Muscle of back (tissue), 11 donors: ENCODE data around the gene MRPL51. TPM values are rescaled to one million over a fixed set of nuclear protein-coding genes. Genes with fewer than 3 reads are reported as not detected.

Experiments
- DNase-seq, 3 donors: peaks; one replicate each; pipeline versions ENCODE4 v3.0.0 to v3.0.0-alpha.2; 2013
- polyA plus RNA-seq, 10 donors: library from polyadenylated mRNA; unstranded; fragments of 120-200 nt; gene quantifications; one replicate each; pipeline ENCODE4 v1.2.1, GENCODE V29; 2013; ENCODE audit not compliant: insufficient read length in 10 of 10

The MRPL51 gene
- polyA plus RNA-seq, 10 donors = 117 to 156 (median 137) TPM

DNA sequence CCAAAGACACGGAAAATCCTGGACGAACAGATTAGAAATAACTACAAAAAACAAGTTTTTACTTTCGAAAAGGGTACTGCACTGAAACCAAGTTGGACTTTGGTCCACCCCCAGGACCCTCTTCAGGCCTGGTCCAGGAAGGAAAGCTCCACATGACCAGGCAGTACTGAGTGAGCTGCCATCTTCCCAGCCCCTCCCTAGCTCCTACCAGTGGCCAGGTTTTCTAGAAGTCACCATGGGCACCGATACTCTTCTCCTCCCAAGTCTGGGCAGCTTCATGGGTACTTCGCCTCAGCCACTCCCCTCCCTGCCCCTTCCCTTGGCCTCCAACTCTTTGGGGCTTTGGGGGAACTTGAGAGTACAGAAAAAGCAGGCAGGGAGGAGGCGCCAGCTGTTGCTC lies 29.2 kb downstream of the MRPL51 start:
- DNase-seq = no peak

DNA sequence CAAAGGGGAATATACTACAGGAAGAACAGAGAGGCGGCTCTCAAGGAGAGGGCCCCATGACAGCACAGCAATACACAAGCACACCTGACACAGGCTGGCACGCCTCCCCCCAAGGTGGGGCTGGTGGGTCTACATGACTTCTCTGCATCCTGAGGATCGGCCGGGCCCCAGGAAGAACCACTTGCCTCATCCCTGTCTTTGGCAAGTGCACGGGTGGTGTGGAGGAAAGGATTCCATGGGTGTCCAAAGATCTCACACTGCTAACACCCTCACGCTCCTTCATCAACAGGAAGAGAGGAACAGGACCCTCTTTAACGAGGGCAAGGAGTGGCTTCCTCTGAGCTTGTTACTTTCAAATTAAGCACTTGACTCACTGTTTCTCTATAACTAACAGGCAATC lies 29.8 kb downstream of the MRPL51 start:
- no peak for DNase-seq

DNA sequence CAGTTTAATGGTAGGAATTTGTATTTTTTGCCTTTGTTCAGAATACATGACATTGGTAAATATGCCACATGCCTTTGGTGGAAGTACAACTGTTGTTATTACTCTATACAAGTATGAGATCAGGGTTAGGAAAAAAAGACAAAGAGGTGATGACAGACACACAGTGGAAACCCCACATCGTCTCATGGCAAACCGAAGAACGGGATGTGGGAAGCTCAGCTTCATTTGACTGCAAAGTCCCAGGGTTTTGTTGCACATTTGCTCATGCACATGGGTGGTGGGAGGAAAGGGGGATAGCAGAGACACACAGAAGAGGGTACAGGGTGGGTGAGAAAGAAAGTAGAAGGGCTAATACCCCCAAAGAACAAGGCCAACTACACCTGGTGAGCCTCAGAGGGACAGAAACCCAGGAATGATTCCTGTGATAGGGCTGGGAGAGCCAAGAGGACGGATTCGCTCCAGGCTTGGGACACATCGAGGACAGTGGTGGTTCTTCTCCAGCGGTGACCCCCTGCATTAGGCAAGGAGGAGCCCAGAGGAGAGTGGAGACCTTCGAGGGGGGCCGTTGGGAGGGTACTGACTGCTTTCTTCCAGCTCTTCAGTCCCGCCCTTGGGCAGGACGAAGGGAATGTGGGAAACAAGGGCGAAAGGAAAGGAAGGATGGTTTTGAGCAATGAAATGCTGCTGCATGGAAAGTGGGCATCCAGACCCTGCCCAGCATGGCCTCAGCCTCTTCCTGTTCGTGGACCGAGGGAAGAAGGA lies 30.6 kb downstream of the MRPL51 start:
- no peak for DNase-seq

DNA sequence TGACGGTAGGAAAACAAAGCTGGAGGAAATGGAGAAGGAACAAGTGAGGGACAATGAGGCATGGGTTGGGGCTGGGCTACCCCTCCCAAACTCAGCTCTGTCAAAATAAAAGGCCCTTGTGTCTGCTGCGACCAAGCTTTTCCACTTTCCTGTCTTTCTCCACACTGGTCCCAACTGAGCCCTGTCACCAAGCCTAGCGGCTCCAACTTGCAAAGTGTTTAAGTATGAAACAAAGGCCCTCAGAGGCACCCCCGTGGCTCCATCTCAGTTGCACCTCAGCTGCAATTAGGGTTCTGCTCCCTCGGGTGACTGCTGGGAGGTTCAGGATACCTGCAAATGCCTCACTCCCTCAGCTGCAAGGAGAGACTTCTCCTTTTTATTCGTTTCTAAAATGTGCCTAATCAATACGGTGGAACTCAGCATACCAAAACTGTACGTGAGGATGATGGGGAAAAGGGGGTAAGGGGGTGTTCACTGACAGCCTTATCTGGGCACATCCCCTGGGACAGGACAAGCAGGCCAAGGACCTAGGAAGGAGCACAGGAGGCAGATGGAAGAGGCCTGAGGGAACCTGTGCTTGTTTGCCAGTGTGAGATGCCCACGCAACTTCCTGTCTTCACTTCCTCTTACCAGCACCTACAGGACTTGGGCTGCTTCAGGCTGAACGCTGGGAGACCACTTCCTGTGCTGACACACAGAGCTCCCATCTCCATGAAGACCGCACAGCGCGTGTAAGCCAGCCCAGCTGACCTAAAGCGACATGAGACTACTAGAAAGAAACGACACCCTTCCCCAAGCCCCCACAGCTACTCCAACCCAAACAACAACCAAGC lies 31.4 kb downstream of the MRPL51 start:
- DNase-seq = peak in 2 of 3 donors; percentile 34 to 52

DNA sequence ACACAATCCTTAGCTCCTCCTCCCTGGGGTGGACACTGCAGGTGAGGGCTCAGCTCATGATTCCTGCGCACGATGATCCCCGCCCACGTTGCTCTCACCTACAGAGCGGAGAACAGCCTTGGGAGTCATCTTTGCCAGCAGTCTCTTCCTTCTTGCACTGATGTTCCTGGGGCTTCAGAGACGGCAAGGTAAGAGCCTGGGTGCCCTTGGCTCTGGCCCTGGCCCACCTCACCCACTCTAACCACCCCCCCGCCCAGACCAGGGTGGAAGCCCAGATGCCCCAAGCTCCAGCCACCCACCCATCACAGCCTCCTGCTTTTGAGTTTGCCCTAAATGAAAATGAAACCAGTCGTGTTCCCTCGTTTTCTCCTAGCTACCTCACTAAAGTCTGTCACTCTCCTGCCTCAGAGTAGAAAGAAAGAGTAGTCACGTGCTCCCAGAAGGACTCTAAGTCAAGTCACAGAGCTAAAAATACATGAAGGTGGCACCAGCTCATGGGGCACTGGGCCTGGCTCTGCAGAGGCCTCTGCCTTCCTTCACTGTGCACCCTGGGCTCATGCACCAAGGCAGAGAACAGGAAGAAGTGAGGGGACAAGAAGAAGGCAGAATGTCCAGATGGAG lies 32.2 kb downstream of the MRPL51 start:
- no peak for DNase-seq

DNA sequence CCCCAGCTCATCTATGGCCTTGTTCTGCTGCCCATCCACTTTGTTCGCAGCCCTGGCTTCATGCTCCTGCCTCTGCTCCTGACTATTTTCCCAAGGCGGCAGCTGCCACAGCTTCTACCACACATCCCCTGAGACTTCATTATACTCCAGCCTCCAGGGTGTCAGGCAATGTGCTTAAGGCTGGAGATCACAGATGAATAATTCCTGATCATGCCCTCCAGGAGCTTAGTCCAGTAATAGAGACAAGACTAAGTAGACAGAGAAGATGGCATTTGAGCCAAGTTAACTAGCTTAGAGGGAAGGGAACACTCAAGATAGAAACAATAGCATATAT lies 34.1 kb downstream of the MRPL51 start:
- DNase-seq = no peak

DNA sequence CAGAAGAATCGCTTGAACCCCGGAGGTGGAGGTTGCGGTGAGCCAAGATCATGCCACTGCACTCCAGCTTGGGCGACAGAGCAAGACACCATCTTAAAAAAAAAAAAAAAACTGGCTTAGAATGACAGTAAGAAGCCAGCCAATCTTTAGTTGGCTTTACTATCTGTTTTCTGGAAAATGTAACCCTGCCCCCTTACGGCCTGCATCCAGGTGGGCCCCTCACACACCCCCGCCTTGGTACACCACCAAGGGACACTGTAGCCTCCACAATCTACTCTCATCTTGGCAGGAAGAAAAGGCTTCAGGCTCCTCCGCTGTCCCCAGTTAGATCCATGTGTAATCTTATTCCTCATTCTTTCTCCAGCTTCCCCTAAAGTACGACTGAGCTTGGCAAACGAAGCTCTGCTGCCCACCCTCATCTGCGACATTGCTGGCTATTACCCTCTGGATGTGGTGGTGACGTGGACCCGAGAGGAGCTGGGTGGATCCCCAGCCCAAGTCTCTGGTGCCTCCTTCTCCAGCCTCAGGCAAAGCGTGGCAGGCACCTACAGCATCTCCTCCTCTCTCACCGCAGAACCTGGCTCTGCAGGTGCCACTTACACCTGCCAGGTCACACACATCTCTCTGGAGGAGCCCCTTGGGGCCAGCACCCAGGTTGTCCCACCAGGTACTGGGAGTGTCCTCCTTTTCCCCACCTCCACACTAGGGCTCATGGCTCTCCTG lies 34.6 kb downstream of the MRPL51 start:
- no peak for DNase-seq

DNA sequence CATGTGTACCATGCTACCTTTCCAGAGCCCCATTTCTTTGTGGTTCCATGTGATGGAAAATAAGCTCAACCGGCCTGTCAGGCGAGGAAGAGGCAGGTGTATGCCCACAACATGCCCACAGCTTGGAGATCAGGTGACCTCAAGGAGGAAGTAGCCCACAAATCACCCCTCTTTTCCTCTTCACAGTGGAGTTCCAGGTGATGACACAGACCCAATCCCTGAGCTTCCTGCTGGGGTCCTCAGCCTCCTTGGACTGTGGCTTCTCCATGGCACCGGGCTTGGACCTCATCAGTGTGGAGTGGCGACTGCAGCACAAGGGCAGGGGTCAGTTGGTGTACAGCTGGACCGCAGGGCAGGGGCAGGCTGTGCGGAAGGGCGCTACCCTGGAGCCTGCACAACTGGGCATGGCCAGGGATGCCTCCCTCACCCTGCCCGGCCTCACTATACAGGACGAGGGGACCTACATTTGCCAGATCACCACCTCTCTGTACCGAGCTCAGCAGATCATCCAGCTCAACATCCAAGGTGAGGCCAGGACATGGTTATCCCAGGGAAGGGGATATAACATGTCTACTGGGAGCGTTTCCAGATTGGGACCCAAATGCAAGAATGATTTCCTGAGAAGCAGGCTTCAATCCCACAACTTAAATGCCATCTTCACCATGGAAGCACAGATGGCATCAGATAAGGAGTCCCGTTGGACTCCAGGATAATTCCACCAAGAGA lies 35.7 kb downstream of the MRPL51 start:
- DNase-seq = no peak

DNA sequence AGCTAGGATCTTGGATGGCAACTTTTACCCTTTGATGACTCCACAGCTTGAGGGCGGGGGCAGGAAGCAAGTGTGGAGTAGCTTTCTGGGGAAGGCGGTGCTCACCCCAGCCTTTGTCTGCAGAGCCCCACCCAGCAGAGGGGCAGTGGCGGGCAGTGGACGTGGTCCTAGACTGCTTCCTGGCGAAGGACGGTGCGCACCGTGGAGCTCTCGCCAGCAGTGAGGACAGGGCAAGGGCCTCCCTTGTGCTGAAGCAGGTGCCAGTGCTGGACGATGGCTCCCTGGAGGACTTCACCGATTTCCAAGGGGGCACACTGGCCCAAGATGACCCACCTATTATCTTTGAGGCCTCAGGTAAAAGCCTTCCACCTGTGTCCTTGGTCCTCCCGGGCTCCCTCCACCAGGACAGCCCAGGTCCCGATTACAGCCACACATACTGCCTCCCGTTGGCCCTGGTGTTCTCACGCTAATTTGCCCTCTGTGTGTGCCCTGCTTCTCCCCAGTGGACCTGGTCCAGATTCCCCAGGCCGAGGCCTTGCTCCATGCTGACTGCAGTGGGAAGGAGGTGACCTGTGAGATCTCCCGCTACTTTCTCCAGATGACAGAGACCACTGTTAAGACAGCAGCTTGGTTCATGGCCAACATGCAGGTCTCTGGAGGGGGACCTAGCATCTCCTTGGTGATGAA lies 40.0 kb downstream of the MRPL51 start:
- DNase-seq = no peak

DNA sequence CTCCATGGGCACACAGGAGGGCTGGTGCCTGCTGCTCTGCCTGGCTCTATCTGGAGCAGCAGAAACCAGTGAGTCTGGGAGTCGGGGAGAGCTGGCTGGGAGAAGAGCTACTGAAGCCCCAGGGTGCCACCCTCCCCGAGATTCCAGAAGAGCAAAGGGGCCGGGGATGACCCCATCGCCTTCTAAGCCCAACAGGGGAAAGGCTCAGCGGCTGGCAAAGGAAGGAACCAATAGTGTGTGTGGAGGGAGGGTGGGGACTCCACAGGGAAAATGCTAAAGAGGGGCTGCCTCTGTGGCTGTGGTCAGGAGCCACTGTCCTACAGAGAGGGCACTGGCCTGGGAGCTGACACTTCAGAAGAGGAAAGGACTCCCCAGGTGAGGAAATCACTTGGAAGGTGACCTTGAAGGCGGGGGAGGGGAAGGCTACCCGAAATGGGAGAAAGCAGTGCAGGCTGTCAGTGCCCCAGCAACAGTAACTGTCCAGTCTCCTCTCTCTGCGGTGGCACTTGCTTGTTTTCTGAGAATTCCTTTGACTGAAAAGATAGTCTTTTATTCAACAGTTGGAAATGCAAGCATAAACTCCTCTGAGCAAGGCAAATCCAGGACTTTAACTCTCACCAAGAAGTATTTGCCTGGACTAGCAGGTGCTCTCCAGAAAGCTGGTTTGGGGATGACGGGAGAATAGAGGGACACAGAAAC lies 40.7 kb downstream of the MRPL51 start:
- peak in 1 of 3 donors; percentile 16 for DNase-seq

DNA sequence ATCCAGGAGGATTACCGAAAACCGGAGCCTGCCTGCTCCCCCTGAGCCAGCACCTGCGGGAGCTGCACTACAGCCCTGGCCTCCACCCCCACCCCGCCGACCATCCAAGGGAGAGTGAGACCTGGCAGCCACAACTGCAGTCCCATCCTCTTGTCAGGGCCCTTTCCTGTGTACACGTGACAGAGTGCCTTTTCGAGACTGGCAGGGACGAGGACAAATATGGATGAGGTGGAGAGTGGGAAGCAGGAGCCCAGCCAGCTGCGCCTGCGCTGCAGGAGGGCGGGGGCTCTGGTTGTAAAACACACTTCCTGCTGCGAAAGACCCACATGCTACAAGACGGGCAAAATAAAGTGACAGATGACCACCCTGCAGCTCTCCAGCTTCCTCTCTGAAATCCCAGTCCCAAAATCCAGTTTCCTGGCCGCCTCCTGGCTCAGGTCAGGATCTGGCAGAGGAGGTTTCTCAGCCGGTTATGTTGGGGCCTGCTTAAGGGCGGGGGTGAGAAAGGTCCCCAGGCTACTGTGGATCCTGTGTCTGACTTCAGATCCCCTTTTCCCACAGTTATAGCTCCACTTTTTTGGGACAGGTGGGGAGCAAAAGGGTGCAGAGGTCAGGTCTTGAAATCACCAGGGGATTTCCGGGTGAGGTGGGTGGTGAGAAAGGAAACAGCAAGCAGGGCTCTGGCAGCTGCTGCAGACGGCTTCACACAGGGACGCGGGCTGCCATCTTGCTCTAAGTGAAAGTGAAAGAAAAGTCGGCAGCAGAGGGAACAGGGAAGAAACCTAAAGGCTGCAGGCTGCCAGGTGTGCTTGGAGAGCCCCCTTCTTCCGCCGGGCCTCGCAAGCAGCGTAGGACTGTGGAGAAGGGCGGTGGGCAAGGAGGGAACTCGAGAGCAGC lies 41.5 kb downstream of the MRPL51 start, which contains the start of gene TAPBPL:
TAPBPL (plus strand) TSS at position 695 of the 897 bp plus-strand sequence. CDS start 207 bp downstream, outside the sequence.
- peak; percentile 91 to 97 (median 91) for DNase-seq

DNA sequence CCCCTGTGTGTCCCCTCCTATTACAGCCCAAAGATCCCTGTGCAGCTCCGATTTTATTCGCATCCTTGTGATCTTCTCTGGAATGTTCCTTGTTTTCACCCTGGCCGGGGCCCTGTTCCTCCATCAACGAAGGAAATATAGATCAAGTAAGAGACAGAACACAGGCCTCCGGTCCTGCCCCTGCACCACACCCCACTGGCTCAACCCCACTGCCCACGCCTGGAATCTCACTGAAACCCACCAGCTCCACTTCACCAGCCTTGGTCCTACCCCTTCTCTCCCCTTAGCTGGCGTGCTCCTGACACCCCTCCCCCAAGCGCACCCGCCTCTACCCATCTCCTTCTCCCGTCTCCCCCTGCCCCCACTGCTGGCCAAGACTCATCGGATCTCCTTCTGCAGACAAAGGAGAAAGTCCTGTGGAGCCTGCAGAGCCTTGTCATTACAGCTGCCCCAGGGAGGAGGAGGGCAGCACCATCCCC lies 42.2 kb downstream of the MRPL51 start:
- no peak for DNase-seq

DNA sequence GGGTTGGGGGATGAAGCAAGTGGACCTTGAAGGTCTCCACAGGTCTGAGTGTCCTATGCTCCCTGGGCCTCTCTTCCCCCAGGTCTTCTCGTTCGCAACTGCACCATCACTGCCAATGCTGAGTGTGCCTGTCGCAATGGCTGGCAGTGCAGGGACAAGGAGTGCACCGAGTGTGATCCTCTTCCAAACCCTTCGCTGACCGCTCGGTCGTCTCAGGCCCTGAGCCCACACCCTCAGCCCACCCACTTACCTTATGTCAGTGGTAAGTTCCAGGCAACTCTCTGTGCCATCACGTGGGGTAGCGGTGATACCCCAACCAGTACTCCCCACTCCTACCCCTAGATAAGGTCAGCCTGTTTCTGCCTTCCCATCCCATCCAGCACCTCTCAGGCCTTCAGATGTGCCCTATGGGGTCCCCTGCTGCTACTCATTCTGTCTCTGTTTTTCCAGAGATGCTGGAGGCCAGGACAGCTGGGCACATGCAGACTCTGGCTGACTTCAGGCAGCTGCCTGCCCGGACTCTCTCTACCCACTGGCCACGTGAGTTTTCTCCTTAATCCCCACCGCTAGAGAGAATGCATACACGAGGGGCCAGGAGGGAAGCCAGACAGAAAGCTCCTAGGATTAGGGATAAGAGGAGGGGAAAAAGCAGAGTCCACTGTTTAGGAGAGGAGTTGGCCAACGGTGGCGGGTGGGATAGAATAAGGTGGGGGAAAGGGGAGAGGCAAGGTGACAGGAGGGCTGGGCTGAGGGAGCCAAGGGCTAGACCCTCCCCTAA lies 42.8 kb downstream of the MRPL51 start:
- DNase-seq = peak in 2 of 3 donors; percentile 33 to 45

DNA sequence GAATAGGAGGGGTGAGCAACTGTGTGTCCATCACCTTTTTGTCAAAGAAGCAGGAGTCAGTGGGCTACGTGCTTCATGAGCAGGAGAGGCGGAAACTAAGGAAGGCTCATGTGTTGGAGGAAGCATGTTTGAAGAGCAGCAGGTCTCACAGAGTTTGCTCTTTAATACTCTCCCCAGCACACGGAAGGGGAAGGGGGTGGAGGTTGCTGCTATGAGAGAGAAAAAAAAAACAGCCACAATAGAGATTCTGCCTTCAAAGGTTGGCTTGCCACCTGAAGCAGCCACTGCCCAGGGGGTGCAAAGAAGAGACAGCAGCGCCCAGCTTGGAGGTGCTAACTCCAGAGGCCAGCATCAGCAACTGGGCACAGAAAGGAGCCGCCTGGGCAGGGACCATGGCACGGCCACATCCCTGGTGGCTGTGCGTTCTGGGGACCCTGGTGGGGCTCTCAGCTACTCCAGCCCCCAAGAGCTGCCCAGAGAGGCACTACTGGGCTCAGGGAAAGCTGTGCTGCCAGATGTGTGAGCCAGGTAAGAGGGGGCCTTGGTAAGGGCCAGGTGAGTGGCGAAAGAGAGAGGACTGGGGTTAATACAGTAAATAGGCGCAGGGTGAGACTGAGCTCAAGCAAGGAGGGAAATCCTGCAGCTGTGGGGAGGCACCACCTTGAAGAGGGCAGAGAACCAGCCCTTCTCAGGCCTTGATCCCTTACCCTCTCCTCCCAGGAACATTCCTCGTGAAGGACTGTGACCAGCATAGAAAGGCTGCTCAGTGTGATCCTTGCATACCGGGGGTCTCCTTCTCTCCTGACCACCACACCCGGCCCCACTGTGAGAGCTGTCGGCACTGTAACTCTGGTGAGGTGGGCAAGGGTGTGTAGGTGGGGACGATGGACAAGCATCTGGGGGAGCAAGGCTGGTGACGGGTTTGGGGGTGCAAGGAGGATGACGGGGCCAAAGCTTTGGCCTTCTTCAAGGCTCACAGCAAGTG lies 48.1 kb downstream of the MRPL51 start, which contains the start of gene CD27:
CD27 (plus strand) TSS at position 252 of the 985 bp plus-strand sequence; CDS start at position 393, 141 bp downstream.
- DNase-seq = no peak

DNA sequence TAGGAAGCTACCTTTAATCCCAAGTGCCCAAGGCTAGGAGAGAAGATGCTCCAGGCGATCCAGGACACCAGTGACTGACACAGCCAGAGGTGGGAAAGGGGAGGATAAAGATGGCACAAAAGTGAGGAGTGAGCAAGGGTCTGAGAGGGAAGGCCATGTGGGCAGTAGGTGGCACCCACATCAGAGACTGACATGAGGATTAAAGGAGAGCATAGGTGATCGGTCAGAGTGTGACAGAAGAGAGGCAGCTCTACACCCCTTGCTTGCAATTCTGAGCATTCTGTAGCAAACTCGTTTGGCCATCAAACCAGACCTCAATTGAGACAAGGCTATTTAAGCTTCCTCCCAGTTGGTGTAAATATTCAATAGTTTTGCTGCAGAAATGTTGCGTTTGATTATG lies 49.0 kb downstream of the MRPL51 start:
- DNase-seq = no peak

DNA sequence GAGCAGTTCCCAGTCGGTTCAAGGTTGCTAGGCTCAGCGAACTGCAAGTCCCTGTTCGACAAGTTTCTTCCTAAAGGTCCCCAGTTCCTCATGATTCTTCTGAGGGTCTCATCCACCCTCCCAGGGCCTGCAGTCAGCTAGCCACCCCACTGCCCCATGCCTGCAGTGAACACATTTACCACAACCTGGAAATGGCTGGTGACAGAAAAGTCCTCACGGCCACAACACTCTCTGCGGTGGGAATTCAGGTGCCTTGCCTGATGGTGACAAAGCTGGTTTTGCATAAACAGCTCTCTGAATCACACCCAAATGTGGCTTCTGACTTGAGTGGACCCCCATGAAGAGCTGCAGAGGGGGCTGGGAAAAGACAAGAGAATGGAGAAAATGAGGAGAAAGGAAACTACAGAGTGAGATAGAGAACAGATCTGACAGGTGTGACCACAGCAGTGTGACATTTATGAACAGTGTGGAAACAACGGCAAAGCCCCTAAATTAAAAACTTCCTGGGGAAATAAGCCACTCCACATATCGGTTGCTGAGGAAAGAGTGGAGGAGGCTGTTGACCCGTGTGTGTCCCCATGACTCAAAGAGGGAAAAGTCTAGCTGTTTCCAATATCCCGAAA lies 49.6 kb downstream of the MRPL51 start:
- DNase-seq = no peak
